Testis (tissue), 3 donors: ENCODE data around the gene KRTAP5-5. TPM values are rescaled to one million over a fixed set of nuclear protein-coding genes. Genes with fewer than 3 reads are reported as not detected.

Experiments
- DNase-seq: peaks from one replicate; pipeline ENCODE4 v3.0.0-alpha.2; 2019
- H3K27ac ChIP-seq, 2 donors: fragments of 200-600 bp; sonication (generic); one replicate each; pipeline ENCODE4 v1.5.1; 2019
- H3K27me3 ChIP-seq: fragments of 200-600 bp; sonication (generic); one replicate; pipeline ENCODE4 v1.5.1; 2019
- H3K36me3 ChIP-seq: fragments of 200-600 bp; sonication (generic); one replicate; pipeline ENCODE4 v1.5.1; 2017; ENCODE audit warnings: low read depth; ENCODE audit errors: missing control alignments
- H3K4me1 ChIP-seq: fragments of 200-600 bp; sonication (generic); one replicate; pipeline ENCODE4 v1.5.1; 2019
- H3K4me3 ChIP-seq, 2 donors: fragments of 200-600 bp; sonication (generic); one replicate each; pipeline ENCODE4 v1.5.1; 2017 to 2019
- H3K9me3 ChIP-seq: fragments of 200-600 bp; sonication (generic); one replicate; pipeline ENCODE4 v1.5.1; 2017
- POLR2A ChIP-seq: fragments of 450-650 bp; IDR thresholded peaks from one replicate; pipeline ENCODE4 v1.6.1; 2017; ENCODE audit warnings: antibody characterized with exemption, mild to moderate bottlenecking, moderate library complexity
- WGBS, 2 donors: methylation state at CpG; one replicate each; pipeline ENCODE4 v1.1.5; 2018; 5-methylcytosine and 5-hydroxymethylcytosine counted together
- intact Hi-C: fragments of 100-400 bp; cut with DNase I; formaldehyde crosslinking; loops from one replicate; pipeline ENCODE4 v1.15.1; 2023; ENCODE audit warnings: low total_unique reads
- polyA plus RNA-seq: library from polyadenylated mRNA; stranded (reverse); fragments of 350-450 nt; fragmentation: Illumina TruSeq; extraction: RNeasy Lipid Tissue Mini Kit (QIAGEN cat#74804); gene quantifications from one replicate; pipeline ENCODE4 v1.2.3, GENCODE V29; 2014; ENCODE audit warnings: low read depth, low replicate concordance; ENCODE audit not compliant: insufficient read depth
- total RNA-seq, 2 donors: library from RNA; depleted of rRNA; stranded (reverse); fragments of >200 nt; gene quantifications; one replicate each; pipeline ENCODE4 v1.2.3, GENCODE V29; 2016
- TF ChIP-seq, protein P1 (sequence below), 3 experiments: fragments of 450-650 bp in 2 of 3; fragments of 200-600 bp in 1 of 3; sonication (generic) in 1 of 3; IDR thresholded peaks; one replicate each; pipeline ENCODE4 v1.5.1; 2016 to 2019; ENCODE audit warnings: antibody characterized with exemption in 3 of 3, mild to moderate bottlenecking in 2 of 3, moderate library complexity in 1 of 3

KRTAP5-5 gene
- total and polyA plus RNA-seq, 3 donors from 2014 or later = not detected

DNA sequence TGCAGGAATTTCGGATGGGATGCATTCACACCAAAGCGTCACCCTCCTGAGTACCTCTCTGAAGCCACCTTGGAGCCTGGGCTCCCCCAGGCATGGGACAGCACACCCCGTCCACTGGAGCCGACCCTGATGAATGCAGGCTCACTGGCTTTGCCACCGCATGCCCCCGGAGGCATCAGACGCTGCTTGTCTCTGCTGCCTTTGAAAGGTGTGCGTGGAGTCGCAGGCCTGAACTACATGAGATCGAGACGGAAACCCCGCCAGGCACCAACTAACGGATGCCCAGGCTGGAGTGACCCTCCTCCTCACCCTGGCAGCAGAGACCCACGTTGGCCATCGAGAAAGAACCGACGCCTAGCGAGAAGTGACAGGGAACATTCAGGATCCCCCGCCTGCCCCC lies 22.5 kb downstream of the KRTAP5-5 start:
- Histone ChIP-seq H3K9me3 (no peaks in the 10 kb centered on the region), H3K4me3 (no peak overlapping the region), H3K4me1 (no peaks in the 10 kb centered on the region), H3K27ac (no peak overlapping the region), H3K27me3 (no peaks in the 10 kb centered on the region), H3K36me3 (no peaks in the 10 kb centered on the region)
- DNase-seq = no peak
- intact Hi-C loops = loop anchor here (10.0 kb wide), 2 partner anchors 183 to 503 kb away; partner anchors contain the start of genes SYT8 and TNNI2
- TF ChIP-seq, protein P1, sequence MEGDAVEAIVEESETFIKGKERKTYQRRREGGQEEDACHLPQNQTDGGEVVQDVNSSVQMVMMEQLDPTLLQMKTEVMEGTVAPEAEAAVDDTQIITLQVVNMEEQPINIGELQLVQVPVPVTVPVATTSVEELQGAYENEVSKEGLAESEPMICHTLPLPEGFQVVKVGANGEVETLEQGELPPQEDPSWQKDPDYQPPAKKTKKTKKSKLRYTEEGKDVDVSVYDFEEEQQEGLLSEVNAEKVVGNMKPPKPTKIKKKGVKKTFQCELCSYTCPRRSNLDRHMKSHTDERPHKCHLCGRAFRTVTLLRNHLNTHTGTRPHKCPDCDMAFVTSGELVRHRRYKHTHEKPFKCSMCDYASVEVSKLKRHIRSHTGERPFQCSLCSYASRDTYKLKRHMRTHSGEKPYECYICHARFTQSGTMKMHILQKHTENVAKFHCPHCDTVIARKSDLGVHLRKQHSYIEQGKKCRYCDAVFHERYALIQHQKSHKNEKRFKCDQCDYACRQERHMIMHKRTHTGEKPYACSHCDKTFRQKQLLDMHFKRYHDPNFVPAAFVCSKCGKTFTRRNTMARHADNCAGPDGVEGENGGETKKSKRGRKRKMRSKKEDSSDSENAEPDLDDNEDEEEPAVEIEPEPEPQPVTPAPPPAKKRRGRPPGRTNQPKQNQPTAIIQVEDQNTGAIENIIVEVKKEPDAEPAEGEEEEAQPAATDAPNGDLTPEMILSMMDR (IDR thresholded peaks at IDR 0.05) = no peak
- no peak for TF ChIP-seq POLR2A
- 61 to 69% methylated on average over 5 to 19 of the region's 19 CpGs for WGBS, 2 donors

DNA sequence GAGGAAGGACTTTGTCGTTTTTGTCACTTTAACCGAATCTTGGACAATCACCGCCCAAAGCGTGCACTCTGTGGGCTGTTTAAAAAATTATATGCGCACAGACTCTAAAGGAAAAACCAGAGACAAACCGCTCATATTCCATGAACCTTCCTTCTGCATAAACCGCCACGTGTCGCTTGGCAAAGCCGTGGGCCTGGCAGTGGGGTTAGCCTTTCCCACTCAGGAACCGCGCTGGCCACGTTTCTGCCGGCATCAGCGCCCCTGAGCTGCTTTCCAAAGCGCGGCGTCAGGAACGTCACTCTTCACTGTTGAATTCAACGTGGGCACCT lies 22.8 kb downstream of the KRTAP5-5 start:
- H3K27ac ChIP-seq = no peak overlapping the region
- 37 to 52% methylated on average over 17 to 20 of the region's 20 CpGs for WGBS, 2 donors
- no peaks in the 10 kb centered on the region for H3K9me3 ChIP-seq
- H3K27me3 ChIP-seq = no peaks in the 10 kb centered on the region
- DNase-seq = no peak
- TF ChIP-seq, protein P1 (IDR thresholded peaks at IDR 0.05) = no peak
- no peak for TF ChIP-seq POLR2A
- H3K36me3 ChIP-seq = no peaks in the 10 kb centered on the region
- H3K4me1 ChIP-seq = no peaks in the 10 kb centered on the region
- intact Hi-C loops = loop anchor here (10.0 kb wide), 2 partner anchors 182 to 502 kb away; partner anchors contain the start of genes SYT8 and TNNI2
- no peak overlapping the region for H3K4me3 ChIP-seq

DNA sequence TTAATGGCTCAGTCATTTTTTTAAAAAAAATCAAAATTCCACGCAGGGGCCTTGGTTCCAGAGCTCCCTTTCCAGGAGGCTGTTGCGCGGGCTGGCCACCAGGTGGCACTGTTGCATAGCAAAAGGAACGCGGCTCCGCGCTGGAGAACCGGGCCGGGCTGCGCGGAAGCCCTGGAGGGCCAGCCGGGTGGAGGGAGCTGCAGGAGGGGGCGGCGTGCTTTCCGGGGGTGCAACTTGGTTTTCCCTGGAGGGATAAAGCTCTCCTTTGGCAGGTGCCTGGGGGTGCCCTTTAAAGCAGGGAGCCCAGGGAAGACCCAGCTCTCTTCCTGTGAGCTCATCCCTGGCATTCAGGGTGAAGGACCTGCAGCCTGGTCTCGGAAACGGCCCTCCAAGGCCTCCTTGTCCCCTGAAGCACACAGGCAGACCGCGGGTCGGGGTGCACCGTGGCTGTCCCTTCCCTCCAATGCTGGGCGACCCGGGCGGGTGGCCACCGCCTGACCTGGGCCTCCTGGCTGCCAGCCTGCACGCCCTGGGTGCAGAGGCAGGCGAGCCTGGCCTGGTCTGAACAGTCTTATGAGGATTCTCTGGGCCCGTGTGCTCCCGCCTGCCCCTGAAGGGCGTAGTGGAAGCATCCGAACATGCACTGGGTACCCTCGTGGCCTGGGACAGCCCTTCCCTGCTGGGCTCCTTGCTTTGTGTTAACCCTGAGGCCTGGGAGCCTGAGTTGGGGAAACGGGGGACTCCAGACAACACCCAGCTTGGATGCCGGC lies 23.4 kb downstream of the KRTAP5-5 start:
- Histone ChIP-seq H3K27me3 (no peaks in the 10 kb centered on the region), H3K27ac (no peak overlapping the region), H3K4me1 (no peaks in the 10 kb centered on the region), H3K36me3 (no peaks in the 10 kb centered on the region), H3K9me3 (no peaks in the 10 kb centered on the region), H3K4me3 (no peak overlapping the region)
- 27 to 33% methylated on average over 28 to 34 of the region's 34 CpGs for WGBS, 2 donors
- intact Hi-C loops = loop anchor here (10.0 kb wide), 2 partner anchors 182 to 502 kb away; partner anchors contain the start of genes SYT8 and TNNI2
- no peak for TF ChIP-seq POLR2A
- TF ChIP-seq, protein P1 (IDR thresholded peaks at IDR 0.05) = peak; percentile 97 to 99 (median 98)
- peak; percentile 88 for DNase-seq

DNA sequence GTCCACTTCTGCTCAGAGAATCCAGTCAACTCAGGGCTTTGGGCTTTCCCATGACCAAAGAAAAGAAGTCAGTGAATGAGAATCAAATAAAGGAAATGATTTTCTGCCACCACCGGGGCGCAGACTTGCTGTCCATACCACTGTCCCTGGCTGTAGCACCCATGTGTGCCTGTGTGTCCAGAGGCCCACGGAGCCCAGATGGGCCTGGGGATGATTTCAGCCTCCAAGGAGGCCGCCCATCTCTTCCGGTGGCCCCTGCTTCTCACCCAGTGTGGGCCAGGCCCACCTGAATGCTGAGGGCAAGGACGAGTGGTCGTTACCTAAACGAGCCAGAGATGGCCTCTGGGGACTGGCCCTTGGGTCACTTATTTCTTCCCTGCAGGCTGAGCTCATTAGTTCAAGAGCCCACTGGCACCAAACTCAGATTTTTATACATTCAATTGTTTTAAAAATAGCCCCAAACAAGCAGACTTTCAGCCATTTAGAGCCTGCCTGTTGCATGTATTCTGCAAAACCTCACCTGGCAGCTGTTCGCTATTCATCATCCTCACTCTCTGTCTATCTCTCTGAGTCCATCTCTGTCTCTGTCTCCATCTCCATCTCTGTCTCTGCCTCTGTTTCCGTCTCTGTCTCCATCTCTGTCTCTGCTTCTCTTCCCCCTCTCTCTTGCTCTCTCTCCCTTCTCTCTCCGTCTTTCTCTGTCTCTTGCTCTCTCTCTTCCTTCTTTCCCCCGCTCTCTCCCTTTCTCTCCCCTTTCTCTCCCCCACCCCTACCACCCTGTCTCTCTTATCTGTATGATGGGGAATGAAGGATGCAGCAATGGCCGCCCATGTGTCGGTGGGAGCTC lies 24.2 kb downstream of the KRTAP5-5 start:
- Histone ChIP-seq H3K4me1 (no peaks in the 10 kb centered on the region), H3K27me3 (no peaks in the 10 kb centered on the region), H3K4me3 (no peak overlapping the region), H3K9me3 (no peaks in the 10 kb centered on the region), H3K36me3 (no peaks in the 10 kb centered on the region), H3K27ac (no peak overlapping the region)
- 83 to 84% methylated on average over 13 to 14 of the region's 14 CpGs for WGBS, 2 donors
- DNase-seq = no peak
- intact Hi-C loops = loop anchor here (10.0 kb wide), 2 partner anchors 181 to 501 kb away; partner anchors contain the start of genes SYT8 and TNNI2
- TF ChIP-seq, protein P1 (IDR thresholded peaks at IDR 0.05) = no peak
- TF ChIP-seq POLR2A = no peak
